Ovary (tissue), 9 donors: ENCODE results near the gene WDR75. TPM values are rescaled to one million over a fixed set of nuclear protein-coding genes. Genes with fewer than 3 reads are reported as not detected.

ENCODE experiments used
- DNase-seq, 5 donors: peaks; one replicate each; pipeline ENCODE4 v3.0.0-alpha.2; 2019 to 2020
- H3K27ac ChIP-seq, 2 donors: fragments of 200-600 bp; one replicate each; pipeline versions ENCODE4 v1.5.1 to v1.8.0; 2019 to 2022
- H3K27me3 ChIP-seq: fragments of 200-600 bp; one replicate; pipeline ENCODE4 v1.8.0; 2022
- H3K36me3 ChIP-seq: fragments of 200-600 bp; sonication (generic); one replicate; pipeline ENCODE4 v1.5.1; 2019
- H3K4me1 ChIP-seq: one replicate; pipeline ENCODE4 v1.8.1; 2013; ENCODE audit warnings: mild to moderate bottlenecking, moderate library complexity; ENCODE audit not compliant: insufficient read depth
- H3K4me3 ChIP-seq: fragments of 200-600 bp; sonication (generic); one replicate; pipeline ENCODE4 v1.5.1; 2017
- H3K9me3 ChIP-seq, 2 donors: fragments of 200-600 bp in 1 of 2; sonication (generic) in 1 of 2; one replicate each; pipeline versions ENCODE4 v1.5.1 to v1.8.1; 2013 to 2019; ENCODE audit warnings: mild to moderate bottlenecking in 1 of 2, moderate library complexity in 1 of 2
- CTCF ChIP-seq, 3 donors: fragments of 450-650 bp in 2 of 3; fragments of 200-600 bp in 1 of 3; IDR thresholded peaks; one replicate each; pipeline versions ENCODE4 v1.5.1 to v1.8.0; 2016 to 2022; ENCODE audit warnings: antibody characterized with exemption in 3 of 3, mild to moderate bottlenecking in 1 of 3
- EP300 ChIP-seq: sonication (generic); formaldehyde crosslinking; IDR thresholded peaks from one replicate; pipeline ENCODE4 v1.6.1; 2017; ENCODE audit warnings: antibody characterized with exemption
- POLR2A ChIP-seq: fragments of 450-650 bp; IDR thresholded peaks from one replicate; pipeline ENCODE4 v1.6.1; 2017; ENCODE audit warnings: antibody characterized with exemption, mild to moderate bottlenecking, moderate library complexity
- whole genome bisulfite sequencing, 3 donors: extraction: QIAGEN DNeasy Blood & Tissue Kit in 1 of 3; methylation state at CpG; one replicate each; pipeline versions ENCODE4 v1.1.5 to v1.1.7; 2013 to 2017; 5-methylcytosine and 5-hydroxymethylcytosine counted together
- intact Hi-C, 4 donors: fragments of 100-400 bp; cut with DNase I; formaldehyde crosslinking; loops; one replicate each; pipeline versions ENCODE4 v1.11.0 to v1.15.1; 2022 to 2023
- polyA plus RNA-seq, 2 donors: library from polyadenylated mRNA; stranded (reverse); fragments of 200-250 nt in 1 of 2; fragments of 350-450 nt in 1 of 2; fragmentation: Illumina TruSeq in 1 of 2; extraction: RNeasy Lipid Tissue Mini Kit (QIAGEN cat#74804) in 1 of 2; gene quantifications; one replicate each; pipeline ENCODE4 v1.2.3, GENCODE V29; 2013 to 2014
- total RNA-seq, 7 donors: library from RNA; depleted of rRNA in 2 of 7; stranded (reverse); fragments of >200 nt in 2 of 7; fragmentation: NEBNext Ultra II Directional in 3 of 7; extraction: Animal tissue kit (Norgen Biotek cat#: 25700) in 3 of 7; gene quantifications; one replicate each; pipeline versions ENCODE4 v1.1.0 to v1.2.4, GENCODE V29; 2016 to 2023
- donor health status: DM: no; HTN: no; CAD: no; lungs with moderate emphysema.
- donor health status: DM: no; HTN: no; CAD: no.
- donor health status: Bipolar disorder and iron deficiency.
- donor health status: DM: yes; HTN: yes; CAD: no.
- donor health status: DM: no; HTN: no; CAD: no.
- donor health status: DM: yes; HTN: yes; CAD: no.

Gene WDR75
- total and polyA plus RNA-seq, 9 donors: 22.8 to 41.3 (median 34.2) TPM

GRCh38 chr2:189524746-189525145 is 83.5 kb downstream of the WDR75 start:
- Histone ChIP-seq H3K4me3 (no peak overlapping the region), H3K9me3 (no peaks in the 10 kb centered on the region), H3K36me3 (no peaks in the 10 kb centered on the region), H3K27ac (no peak overlapping the region), H3K27me3 (no peaks in the 10 kb centered on the region), H3K4me1 (peaks cover 13% of the 10 kb centered on the region)
- TF ChIP-seq CTCF (IDR thresholded peaks at IDR 0.05) (no peak), POLR2A (no peak), EP300 (no peak)
- intact Hi-C loops: no loop called here
- WGBS, 3 donors: 80 to 98% (median 91%) methylated on average over 4 of the region's 4 CpGs
- no peak for DNase-seq

Other genes starting within 250 kb of the WDR75 start
- 100 to 1,000 TPM; 243 to 515 (median 365) TPM for gene SLC40A1, start 139.3 kb downstream of the WDR75 start, total RNA-seq
- gene SLC40A1, start 139.3 kb downstream of the WDR75 start, polyA plus RNA-seq: 100 to 1,000 TPM; 288 to 361 TPM
- 10 to 100 TPM; 38.5 to 61.9 (median 47.3) TPM for gene ASNSD1, start 220.0 kb downstream of the WDR75 start, total RNA-seq
- 10 to 100 TPM; 41.9 to 43.4 TPM for gene ASNSD1, start 220.0 kb downstream of the WDR75 start, polyA plus RNA-seq
- 10 to 100 TPM in 6 of 7 donors, 1 to 10 TPM in 1; 9.9 to 23.2 (median 17.9) TPM for gene ANKAR, start 233.2 kb downstream of the WDR75 start, total RNA-seq
- gene ANKAR, start 233.2 kb downstream of the WDR75 start, polyA plus RNA-seq: 1 to 10 TPM; 3.6 to 7.4 TPM